Stomach (tissue), 9 donors: Measurements from ENCODE around the gene PI16. TPM values are rescaled to one million over a fixed set of nuclear protein-coding genes. Genes with fewer than 3 reads are reported as not detected.

Source experiments
- DNase-seq, 2 donors: peaks; one replicate each; pipeline versions ENCODE4 v3.0.0 to v3.0.0-alpha.2; 2013 to 2019
- H3K27ac ChIP-seq, 5 donors: fragments of 200-600 bp in 4 of 5; sonication (generic) in 4 of 5; one replicate each; pipeline ENCODE4 v1.5.1; 2013 to 2019; ENCODE audit warnings: mild to moderate bottlenecking in 1 of 5, moderate library complexity in 1 of 5
- H3K27me3 ChIP-seq, 3 donors: fragments of 200-600 bp; sonication (generic); one replicate each; pipeline ENCODE4 v1.5.1; 2017 to 2019; ENCODE audit warnings: mixed run types in 1 of 3
- H3K36me3 ChIP-seq, 4 donors: fragments of 200-600 bp; sonication (generic); 1 replicate in 3 of 4; 2 replicates in 1 of 4; pipeline ENCODE4 v1.5.1; 2016 to 2019
- H3K4me1 ChIP-seq, 4 donors: fragments of 200-600 bp; sonication (generic); one replicate each; pipeline ENCODE4 v1.5.1; 2016 to 2019
- H3K4me3 ChIP-seq, 4 donors: fragments of 200-600 bp; sonication (generic) in 3 of 4; one replicate each; pipeline ENCODE4 v1.5.1; 2016 to 2019; ENCODE audit warnings: mild to moderate bottlenecking in 1 of 4
- H3K9me3 ChIP-seq, 4 donors: fragments of 200-600 bp; sonication (generic); one replicate each; pipeline ENCODE4 v1.5.1; 2016 to 2019
- EP300 ChIP-seq: sonication (generic); formaldehyde crosslinking; IDR thresholded peaks from one replicate; pipeline ENCODE4 v1.6.1; 2017; ENCODE audit warnings: antibody characterized with exemption
- POLR2A ChIP-seq, 4 donors: fragments of 450-650 bp; IDR thresholded peaks; one replicate each; pipeline ENCODE4 v1.6.1; 2016; ENCODE audit warnings: antibody characterized with exemption in 4 of 4, control low read depth in 2 of 4, mild to moderate bottlenecking in 1 of 4, moderate library complexity in 1 of 4
- POLR2AphosphoS5 ChIP-seq, 3 donors: sonication (generic); formaldehyde crosslinking; IDR thresholded peaks; one replicate each; pipeline ENCODE4 v1.6.1; 2016; ENCODE audit warnings: antibody characterized with exemption in 3 of 3
- WGBS, 5 donors: extraction: QIAGEN DNeasy Blood & Tissue Kit in 3 of 5; methylation state at CpG; one replicate each; pipeline versions ENCODE4 v1.1.5 to v1.1.7; 2013 to 2018; 5-methylcytosine and 5-hydroxymethylcytosine counted together
- intact Hi-C: fragments of 100-400 bp; cut with DNase I; formaldehyde crosslinking; loops from one replicate; pipeline ENCODE4 v1.15.1; 2023; ENCODE audit warnings: low total_unique reads
- polyA plus RNA-seq, 3 donors: library from polyadenylated mRNA; stranded (reverse); fragments of 200-250 nt; gene quantifications; one replicate each; pipeline ENCODE4 v1.2.3, GENCODE V29; 2013
- total RNA-seq, 5 donors: library from RNA; depleted of rRNA; stranded (reverse); fragments of >200 nt; gene quantifications; one replicate each; pipeline versions ENCODE4 v1.1.0 to v1.2.3, GENCODE V29; 2014 to 2016
- TF ChIP-seq, protein P1 (sequence below), 7 experiments: fragments of 450-650 bp in 4 of 7; fragments of 200-600 bp in 3 of 7; sonication (generic) in 3 of 7; IDR thresholded peaks; one replicate each; pipeline ENCODE4 v1.5.1; 2016 to 2019; ENCODE audit warnings: antibody characterized with exemption in 7 of 7, control low read depth in 2 of 7, mild to moderate bottlenecking in 1 of 7
- donor health status: healthy with polysubstance abuse.
- donor health status: Bipolar disorder and iron deficiency.
- donor health status: healthy.

Gene PI16
- total and polyA plus RNA-seq, 8 donors: 1.2 to 21.3 (median 3.0) TPM; not detected in 2

DNA sequence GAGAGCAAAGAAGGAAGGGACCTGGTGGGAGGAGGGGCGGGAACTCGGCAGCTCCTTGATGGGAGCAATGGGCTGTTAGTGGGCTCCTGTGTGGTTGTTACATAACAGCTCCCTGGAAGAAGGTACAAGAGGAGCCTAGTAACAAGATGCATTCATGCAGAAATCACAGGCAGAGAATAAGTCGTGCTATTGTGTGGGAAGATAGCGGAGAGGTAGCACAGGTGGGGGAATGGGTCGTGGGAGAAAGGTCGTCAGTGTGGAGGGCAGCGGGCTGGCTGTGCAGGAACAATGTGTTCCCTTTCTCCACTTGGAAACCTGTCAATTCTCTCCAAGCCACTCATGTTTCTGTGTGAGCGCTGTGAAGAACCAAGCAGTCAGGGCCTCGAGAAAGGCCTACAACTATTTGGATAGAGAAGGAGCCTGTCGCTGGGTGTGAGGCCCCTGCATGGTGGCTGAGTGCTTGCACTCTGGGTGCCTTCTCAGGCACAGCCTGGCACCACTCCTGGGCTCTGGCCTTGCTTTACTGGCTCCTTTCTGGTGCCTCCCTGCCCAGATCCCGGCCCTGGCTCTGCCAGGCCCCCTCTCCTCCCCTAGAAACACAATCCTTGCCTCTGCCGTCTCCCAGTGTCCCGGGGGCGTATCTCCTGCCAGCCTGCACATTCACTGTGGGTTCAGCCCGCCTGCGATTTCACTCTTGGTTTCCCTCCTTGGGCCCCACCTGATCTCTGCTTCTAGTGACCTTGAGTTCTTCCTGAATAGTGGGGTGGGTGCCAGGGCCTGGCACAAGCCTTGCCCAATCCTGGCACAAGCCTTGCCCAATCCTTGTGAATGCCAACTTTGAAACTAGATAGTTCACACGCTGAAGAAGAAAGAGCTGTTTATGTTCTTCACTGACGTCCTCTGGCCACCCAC, 43.5 kb downstream of the PI16 start:
- DNase-seq: peak; percentile 64 to 86
- Histone ChIP-seq H3K4me1 (peaks cover 13 to 23% (median 17%) of the 10 kb centered on the region in 4 donors), H3K9me3 (no peaks in the 10 kb centered on the region), H3K27ac (peak overlapping the region; percentile 48 to 87 (median 61)), H3K36me3 (no peaks in the 10 kb centered on the region), H3K27me3 (no peaks in the 10 kb centered on the region), H3K4me3 (no peak overlapping the region)
- TF ChIP-seq, protein P1, sequence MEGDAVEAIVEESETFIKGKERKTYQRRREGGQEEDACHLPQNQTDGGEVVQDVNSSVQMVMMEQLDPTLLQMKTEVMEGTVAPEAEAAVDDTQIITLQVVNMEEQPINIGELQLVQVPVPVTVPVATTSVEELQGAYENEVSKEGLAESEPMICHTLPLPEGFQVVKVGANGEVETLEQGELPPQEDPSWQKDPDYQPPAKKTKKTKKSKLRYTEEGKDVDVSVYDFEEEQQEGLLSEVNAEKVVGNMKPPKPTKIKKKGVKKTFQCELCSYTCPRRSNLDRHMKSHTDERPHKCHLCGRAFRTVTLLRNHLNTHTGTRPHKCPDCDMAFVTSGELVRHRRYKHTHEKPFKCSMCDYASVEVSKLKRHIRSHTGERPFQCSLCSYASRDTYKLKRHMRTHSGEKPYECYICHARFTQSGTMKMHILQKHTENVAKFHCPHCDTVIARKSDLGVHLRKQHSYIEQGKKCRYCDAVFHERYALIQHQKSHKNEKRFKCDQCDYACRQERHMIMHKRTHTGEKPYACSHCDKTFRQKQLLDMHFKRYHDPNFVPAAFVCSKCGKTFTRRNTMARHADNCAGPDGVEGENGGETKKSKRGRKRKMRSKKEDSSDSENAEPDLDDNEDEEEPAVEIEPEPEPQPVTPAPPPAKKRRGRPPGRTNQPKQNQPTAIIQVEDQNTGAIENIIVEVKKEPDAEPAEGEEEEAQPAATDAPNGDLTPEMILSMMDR (IDR thresholded peaks at IDR 0.05): no peak
- TF ChIP-seq POLR2AphosphoS5 (IDR thresholded peaks at IDR 0.05): peak in 2 of 3 donors; percentile 23 to 36
- intact Hi-C loops: no loop called here
- 33 to 50% (median 46%) methylated on average over 17 to 18 of the region's 18 CpGs for WGBS, 5 donors

DNA sequence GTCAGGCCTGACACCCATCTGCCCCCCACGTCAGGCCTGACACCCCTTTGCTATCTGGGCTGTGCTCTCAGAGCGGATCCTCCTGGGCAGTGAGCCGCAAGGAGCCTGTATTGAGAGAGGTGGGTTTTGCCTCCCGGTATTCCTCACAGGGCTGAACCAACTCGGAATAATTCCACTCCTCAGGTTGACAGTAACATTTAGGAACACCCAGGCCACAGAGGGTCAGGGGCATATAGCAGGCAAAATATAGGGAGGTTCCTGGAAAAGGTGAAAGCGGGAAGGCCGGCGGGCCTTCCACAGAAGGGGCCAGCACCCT, 44.1 kb downstream of the PI16 start:
- TF ChIP-seq, protein P1 (IDR thresholded peaks at IDR 0.05): no peak
- TF ChIP-seq EP300 (no peak), POLR2A (IDR thresholded peaks at IDR 0.05) (no peak), POLR2AphosphoS5 (IDR thresholded peaks at IDR 0.05) (no peak)
- WGBS, 5 donors: 64 to 73% (median 68%) methylated on average over 8 of the region's 8 CpGs
- H3K36me3 ChIP-seq: no peaks in the 10 kb centered on the region
- peak overlapping the region; percentile 48 to 87 (median 61) for H3K27ac ChIP-seq
- no peak overlapping the region for H3K4me3 ChIP-seq
- intact Hi-C loops: no loop called here
- H3K9me3 ChIP-seq: no peaks in the 10 kb centered on the region
- H3K27me3 ChIP-seq: no peaks in the 10 kb centered on the region
- peaks cover 13 to 23% (median 17%) of the 10 kb centered on the region in 4 donors for H3K4me1 ChIP-seq
- DNase-seq: no peak

DNA sequence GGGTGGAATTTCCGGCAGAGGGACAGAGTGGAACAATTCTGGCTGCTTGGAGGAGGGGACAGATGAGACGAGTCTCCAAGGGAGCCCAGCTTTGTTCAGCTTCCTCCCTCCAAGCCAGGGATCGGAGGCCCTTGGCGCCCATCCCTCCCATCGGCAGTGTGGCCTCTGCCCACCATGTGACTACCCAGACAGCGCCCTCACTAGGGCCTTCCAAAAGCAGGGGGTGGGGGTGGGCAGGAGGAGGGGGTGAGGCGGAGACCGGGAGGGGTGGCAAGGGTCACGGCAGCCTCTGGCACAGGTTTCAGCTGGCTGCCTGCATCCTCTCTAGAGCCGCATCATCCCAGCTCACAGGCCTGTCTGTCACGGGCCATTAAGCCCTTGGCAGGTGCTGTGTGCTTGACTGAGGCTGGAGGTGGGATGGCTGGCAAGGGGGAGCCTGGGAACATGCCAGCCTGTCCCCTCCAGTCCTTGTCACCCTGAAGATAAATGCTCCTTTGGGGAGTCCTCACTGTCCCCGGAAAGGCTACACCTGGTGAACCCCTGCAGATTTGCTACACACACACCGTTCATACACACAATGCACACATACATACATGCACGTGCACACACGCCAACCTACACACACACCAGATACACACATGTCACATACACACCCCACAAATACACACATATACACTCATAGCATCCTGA, 44.7 kb downstream of the PI16 start:
- no peak overlapping the region for H3K4me3 ChIP-seq
- intact Hi-C loops: no loop called here
- TF ChIP-seq, protein P1 (IDR thresholded peaks at IDR 0.05): no peak
- TF ChIP-seq POLR2A (IDR thresholded peaks at IDR 0.05) (no peak), POLR2AphosphoS5 (IDR thresholded peaks at IDR 0.05) (no peak)
- H3K9me3 ChIP-seq: no peaks in the 10 kb centered on the region
- H3K27me3 ChIP-seq: no peaks in the 10 kb centered on the region
- DNase-seq: no peak
- WGBS, 5 donors: 80 to 89% (median 85%) methylated on average over 9 to 15 of the region's 15 CpGs
- H3K27ac ChIP-seq: peak overlapping the region in 3 of 5 donors; percentile 48 to 87 (median 85)
- H3K36me3 ChIP-seq: no peaks in the 10 kb centered on the region
- H3K4me1 ChIP-seq: peaks cover 13 to 23% (median 17%) of the 10 kb centered on the region in 4 donors

DNA sequence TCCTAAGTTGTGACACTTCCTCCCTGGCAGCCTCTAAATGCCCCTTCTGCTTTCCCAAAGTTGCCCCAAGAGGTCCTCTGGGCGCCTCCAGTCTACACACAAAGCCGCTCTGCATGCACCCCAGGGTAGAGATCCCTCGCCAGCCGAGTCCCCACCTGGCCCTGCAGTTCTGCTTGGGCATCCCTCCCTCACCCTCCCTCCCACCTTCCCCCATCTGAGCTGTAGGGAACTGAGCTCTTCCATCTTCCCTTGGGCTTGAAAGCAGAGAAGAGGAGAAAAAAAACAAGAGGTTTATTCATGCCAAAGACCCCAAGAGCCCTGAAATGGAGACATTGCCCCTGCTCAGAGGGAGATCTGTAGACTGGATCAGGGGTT, 45.2 kb downstream of the PI16 start:
- Histone ChIP-seq H3K27ac (no peak overlapping the region), H3K4me3 (no peak overlapping the region)
- WGBS, 5 donors: 93 to 96% (median 95%) methylated on average over 4 of the region's 4 CpGs

More for the DNA sequence above, 45.2 kb downstream of the PI16 start:
- no peak for DNase-seq
- H3K9me3 ChIP-seq: no peaks in the 10 kb centered on the region
- intact Hi-C loops: no loop called here
- no peaks in the 10 kb centered on the region for H3K36me3 ChIP-seq
- H3K4me1 ChIP-seq: peaks cover 13 to 23% (median 17%) of the 10 kb centered on the region in 4 donors
- H3K27me3 ChIP-seq: no peaks in the 10 kb centered on the region
- TF ChIP-seq, protein P1 (IDR thresholded peaks at IDR 0.05): no peak
- TF ChIP-seq POLR2A (IDR thresholded peaks at IDR 0.05): no peak
- TF ChIP-seq EP300: no peak
- no peak for TF ChIP-seq POLR2AphosphoS5 (IDR thresholded peaks at IDR 0.05)
